SK-N-MC (cell line): ENCODE results near the gene ASPSCR1.

Experiments
- EZH2 ChIP-seq: fragments of 200-600 bp; sonication (generic); IDR thresholded peaks from one replicate; pipeline ENCODE4 v1.6.1; 2017; ENCODE audit warnings: antibody characterized with exemption
- POLR2AphosphoS5 ChIP-seq: IDR thresholded peaks from 2 replicates; pipeline ENCODE4 v1.6.1; 2012; ENCODE audit warnings: mild to moderate bottlenecking, low read depth, low read length, borderline replicate concordance

DNA sequence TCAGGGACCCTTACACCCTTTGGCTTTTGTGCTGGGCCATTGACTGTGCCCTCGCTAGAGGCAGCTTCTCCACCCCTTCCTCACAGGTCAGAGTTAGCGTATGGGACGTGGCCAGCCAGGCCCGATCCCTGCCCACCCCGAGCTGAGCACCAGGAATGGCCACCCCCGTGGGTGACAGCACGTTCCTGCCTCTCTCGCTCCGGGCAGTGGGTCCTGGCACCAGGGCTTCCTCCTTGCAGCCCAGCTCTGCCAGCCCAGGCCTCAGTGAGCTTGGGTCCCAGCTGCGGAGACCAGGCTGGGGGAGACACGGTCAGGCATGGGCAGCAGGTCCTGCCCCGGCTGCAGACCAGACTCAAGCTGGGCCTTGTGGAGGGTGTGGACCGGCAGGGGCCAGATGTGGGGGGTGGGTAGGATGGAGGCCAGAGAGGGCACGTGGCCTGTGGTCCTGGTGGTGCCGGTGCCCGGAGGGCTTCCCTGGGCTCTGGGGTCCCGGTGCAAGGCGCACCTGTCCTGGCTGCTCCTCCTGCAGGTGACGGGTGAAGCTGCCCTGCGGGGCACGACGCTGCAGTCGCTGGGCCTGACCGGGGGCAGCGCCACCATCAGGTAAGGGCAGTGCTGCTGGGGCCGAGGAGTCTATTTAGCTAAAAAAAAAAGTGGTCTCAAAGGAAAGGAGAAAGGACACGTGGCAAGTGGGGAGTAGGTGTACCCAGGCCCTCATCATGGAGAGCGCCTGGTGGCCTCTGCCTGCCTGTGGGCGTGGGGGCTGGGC lies 18.2 kb downstream of the ASPSCR1 start:
- no peak for TF ChIP-seq POLR2AphosphoS5
- TF ChIP-seq EZH2 = no peak
